ENCODE measurements around the gene CTPS1.

The CTPS1 gene

DNA sequence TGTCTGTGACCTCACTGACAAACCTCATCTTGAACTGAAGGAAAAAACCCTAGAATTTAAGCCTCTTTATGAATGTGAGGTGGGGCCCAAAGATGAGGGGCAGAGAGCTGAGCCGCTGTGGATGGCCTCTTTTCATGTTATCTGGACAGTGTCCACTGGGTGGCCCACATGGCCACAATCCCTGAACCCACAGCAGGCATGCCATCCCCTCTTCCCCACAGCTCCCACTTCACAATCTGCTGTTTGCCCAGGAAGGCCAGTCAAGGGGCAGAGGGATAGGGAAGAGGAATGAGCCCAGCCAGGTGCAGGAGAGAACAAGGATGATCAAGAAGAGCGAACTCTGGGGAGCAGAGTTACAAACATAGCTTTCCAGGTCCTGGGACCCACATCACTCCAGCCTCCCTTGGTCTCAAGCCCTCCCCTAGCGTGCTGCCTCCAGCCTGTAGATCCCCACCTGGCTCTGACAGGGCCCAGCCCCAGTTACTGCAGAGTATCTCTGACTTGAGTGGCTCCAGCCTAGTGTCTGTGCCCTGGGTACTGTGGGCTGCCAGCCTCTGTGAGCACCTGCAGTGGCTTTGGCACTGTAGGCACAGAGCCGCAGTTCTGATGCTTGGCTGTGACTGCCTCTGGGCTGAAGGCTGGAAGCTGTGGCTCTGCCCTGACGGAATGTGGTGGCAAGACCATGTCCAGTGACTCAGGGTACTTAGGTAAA, 43.9 kb downstream of the CTPS1 start:
- DNase-seq (ENCODE audit: low read depth in 3 of 3), result no peak

DNA sequence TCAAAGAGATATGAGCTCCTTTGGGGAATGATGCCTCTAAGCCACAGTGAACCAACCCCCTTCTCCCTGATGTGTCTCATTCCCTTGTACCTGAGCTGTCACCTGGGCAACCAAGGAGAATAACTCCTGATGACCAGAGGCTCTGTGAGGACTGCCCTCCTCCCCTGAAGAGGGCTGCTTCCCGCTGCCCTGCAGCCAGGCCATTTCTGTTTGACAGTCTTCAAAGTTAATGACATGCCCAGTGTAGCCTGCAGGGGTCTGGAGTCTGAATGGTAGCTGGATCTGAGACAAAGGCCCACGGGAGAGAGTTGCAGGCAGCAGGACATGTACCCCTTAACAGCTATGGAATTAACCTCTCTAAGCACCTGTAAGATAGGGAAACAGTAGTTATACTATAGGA, 45.5 kb downstream of the CTPS1 start:
- no peak for DNase-seq (ENCODE audit: low read depth in 3 of 3)

DNA sequence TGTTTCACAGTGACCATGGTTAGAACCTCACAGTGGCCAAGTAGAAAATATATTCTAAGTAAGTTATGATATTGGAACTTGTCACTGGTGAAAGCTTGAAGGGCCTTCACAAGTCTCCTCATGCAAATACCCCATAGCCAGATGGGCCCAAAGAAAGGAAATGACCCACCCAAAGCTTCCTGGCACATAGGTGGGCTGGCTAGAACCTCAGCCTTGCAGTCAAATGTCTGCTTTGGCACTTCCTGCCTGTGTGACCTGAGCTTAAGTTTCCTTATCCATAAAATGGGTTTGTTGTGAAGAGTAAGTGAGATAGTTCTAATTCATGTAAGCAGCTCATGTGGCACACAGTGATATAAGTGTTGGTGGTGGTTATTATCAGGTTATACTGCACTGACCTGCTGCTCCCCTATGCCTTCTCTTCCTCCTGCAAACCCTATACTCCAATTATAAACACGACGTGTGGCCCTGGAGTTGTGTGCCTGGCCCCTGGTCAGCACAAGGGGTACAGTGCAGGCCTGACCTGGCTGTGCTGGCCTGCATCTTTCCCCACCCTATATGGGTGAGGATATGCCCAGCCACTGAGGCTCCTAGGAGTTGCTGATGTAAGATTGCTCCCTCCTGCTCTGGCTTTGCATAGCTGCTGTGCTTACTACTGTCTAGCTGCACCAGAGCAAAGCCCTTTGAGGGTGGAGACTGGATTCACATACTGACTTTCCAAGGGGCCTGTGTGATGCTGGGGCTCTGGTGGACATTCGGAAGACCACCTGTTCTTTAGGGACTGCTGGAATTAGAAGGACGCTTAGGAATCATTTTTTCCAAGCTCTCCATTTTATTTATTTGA, 46.7 kb downstream of the CTPS1 start:
- DNase-seq (ENCODE audit: low read depth in 3 of 3), result no peak

DNA sequence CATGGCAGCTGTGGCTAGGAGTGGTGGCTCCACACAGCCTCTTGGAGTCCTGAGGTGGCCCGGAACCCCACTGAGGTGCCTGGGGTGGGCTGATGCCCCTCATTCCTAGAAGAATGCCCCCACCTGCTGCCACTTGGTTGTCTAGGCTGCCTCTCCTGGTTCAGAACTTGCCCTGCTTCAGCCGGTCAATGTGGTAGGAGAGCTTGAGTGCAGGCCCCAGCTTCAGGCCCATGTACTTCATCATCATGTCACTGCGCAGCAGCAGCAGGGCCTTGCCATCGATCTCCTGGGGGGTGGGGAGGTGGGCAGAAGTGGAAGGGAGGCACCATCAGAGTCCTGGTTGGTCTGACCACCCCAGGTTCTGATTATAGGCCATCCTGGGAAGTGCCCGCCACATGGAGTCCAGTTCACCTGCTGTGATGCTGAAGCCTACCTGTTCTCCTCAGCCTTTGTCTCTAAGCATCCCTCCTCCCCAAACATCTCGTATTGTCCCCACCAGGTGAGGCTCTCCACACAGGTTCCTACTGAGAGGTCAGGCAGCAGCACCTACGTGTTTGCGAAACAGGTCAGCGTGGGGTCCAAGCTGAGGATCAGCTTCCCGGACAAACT, 48.6 kb downstream of the CTPS1 start:
- no peak for DNase-seq (ENCODE audit: low read depth in 3 of 3)

DNA sequence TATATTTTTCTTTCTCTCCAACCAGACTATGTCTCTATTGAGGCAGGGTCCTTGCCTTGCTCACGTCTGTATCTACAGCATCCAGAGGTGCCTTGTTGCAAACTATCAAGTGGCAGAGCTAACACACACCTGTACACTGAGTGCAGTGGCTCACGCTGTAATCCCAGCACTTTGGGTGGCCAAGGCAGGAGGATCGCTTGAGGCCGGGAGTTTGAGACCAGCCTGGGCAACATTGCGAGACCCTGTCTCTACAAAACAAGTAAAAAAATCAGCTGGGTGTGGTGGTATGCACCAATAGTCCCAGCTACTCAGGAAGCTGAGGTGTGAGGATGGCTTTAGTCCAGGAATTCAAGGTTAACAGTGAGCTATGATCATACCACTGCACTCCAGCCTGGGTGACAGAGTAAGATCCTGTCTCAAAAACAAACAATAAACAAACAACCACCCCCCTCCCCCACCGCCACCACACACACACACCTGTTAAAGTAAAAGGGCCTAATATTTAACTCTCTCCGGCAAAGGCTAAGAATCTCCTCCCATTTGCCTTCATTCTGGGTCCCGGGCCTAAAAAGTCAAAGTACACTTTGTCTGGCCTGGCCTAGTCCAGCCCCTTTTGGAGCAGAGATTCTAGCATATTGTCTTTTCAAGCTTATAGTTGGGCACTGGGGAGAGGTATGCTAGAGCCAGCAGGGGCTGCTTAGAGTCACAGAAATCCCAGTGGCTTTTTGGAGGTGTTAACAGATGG, 51.5 kb downstream of the CTPS1 start:
- no peak for DNase-seq (ENCODE audit: low read depth in 3 of 3)

DNA sequence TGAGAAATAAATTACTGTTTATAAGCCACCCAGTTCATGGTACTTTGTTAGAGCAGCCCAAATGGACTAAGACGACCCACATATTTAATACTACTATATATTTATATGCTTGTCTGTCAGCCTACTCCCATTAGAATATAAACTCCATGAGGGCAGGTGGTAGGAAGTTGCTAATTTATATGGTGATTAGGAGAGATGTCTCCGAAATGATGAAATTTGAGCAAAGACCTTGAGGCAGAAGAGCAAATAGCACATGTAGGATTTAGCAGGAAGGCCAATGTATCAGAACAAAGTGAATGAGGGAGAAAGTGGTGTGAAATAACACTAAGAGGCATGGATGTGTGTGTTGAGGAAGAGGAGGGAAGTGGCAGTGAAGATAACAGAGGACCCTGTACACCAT, 52.7 kb downstream of the CTPS1 start:
- DNase-seq (ENCODE audit: low read depth in 3 of 3), result no peak

DNA sequence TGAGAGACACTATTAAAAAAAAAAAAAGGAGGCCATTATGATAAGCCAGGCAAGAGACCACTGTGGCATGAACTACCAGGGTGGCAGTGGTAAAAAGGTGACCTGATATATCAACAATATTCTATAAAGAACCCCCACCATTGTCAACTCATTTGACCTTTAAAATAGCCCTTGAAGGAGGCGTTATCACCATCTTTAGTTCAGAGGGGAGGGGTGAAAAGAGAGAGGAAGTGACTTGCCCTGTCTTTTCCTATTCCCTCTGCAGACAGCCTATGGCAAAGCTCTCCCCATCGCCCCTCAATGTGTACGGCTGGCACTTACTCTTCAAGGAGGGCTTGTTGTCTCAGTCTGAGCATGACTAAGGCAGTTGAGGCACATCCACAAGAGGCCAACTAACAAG, 53.8 kb downstream of the CTPS1 start:
- no peak for DNase-seq (ENCODE audit: low read depth in 3 of 3)

DNA sequence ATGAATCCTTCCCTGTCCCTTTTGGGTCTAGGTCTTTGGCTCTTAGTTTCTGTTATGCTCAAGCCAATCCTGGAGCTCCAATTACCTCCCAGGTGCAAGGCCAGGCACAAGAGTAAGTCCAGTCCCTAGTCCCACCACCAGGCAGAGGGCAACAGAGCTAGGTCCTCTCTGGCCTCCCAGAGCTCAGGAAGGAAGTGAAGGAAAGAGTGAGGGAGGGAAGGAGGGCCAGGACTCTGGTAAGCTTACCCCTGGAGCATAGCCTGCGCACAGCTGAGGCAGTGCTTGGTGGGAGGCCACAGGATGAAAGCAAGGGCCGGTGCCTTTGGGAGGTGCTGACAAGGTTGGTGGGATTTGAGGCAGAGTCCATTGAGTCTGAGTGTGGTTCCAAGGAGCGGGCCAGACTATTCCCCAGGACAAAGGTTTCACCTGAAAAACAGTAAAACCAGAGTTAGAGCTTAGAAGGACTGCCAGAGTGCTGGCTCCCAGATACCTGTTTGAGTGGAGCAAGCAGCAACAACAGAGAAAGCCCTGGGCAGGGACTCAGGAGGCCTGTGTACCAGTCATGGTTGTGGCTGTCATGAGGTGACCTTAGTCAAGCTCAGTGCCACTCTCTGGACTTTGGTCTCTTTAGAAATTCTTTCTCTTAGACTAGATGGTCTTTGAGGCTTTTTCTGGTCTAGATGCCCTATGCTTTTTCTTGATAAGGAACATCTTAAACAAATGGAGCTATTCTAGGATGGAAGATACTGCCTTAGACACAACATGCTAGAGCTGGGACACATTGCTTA, 57.8 kb downstream of the CTPS1 start:
- no peak for DNase-seq (ENCODE audit: low read depth in 3 of 3)

DNA sequence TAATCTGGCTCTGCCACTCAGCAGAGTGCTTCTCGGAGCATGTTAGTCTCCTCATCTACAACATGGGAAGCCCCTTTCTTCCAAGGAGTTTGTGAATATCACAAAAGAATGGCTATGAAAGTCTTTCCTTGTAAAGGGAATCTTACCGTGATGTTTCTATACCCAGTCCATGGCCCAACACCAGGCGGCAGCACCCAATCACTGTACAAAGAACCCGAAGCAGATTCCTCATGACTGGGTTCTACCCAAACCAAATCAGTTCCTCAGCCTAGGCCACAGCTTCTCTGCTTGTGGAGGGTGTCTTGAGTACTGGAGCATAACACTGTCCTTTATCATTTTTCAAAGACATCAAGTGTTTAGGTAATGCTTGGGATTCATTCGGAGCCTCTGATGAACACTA, 58.6 kb downstream of the CTPS1 start:
- no peak for DNase-seq (ENCODE audit: low read depth in 3 of 3)

DNA sequence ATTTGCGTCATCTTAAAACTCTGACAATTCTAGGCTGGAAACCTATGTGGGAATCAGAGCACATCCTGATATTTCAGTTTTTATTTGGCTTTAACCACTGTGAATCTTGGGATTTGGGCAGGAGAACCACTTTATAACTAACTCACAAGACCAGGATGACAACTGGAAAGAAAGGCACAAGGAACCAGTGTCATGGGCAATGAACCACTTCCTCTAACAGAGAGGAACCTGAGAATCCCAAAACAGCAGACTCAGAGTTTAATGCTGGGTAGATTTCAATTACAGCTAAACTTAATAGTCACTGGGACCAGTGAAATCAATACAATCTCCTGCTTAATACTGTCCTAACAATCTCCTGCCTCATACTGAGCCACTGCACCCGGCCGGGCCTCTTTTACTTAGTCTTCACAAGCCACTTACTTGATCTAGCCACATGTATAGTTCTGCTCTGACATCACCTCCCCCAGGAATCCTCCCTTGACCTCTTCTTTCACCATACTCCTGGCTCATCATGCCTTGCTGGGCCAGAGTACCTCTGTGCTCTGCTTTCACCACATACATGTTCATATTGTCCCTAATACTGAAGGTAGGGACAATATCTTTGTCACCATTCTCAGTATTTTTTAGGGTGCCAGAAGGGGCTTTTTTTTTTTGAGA, 62.2 kb downstream of the CTPS1 start:
- no peak for DNase-seq (ENCODE audit: low read depth in 3 of 3)

DNA sequence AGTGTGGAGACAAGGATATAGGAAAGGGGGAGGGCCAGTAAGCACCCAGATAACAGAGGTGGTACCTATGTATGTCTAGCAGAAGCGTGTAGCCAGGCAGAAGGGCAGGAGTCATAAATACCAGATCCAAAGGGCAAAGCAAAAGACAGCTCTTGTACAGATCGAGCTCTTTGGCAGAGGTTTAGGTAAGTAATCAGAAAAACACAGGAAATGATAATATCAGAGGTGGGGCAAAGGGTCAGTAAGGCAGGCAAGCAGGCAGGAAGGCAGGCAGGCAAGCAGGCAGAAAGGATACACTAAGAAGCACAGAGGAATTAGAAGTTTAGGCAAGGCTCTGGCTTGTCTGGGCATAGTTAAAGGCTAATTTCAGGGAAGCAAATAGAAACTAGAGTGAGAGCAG, 64.7 kb downstream of the CTPS1 start:
- DNase-seq (ENCODE audit: low read depth in 3 of 3), result no peak

DNA sequence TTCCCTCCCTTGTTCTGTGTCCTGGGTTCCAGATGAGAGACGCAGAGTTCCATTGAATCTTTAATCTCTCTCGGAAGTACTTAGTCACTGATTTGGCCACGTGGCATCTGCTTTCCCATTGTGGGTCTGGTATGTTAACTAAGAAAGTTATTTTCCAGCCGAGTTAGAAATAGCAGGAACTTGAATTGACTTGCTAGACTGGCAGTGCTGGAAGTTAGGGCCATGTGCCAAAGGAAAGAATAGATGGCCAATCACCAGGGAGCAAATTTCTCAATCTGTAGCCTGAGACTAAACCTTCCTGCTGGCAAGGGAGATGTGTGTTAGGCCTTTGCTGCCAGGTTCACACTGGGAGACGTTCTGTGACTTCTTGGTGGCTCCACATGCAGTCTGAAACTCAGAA, 66.2 kb downstream of the CTPS1 start:
- no peak for DNase-seq (ENCODE audit: low read depth in 3 of 3)

DNA sequence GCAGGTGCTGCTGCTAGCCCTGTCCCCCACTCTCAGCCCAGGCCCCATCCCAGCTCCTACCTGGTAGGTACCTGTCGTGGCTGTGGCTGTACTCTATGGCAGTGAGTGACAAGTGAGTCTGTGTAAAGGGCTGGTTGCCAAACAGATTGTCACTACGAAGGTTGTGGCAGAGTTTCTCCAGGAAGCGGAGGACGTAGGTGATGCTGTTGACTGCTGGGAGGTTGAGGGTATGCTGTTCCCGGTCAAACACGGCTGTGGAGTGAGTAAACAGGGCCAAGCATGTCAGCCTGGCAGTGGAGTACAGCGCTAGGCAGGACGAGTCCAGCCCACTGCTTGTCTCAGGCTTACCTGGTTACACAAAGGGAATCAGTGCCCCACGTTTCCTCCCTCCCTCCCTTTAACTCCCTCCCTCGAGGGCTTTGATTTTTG, 66.9 kb downstream of the CTPS1 start:
- no peak for DNase-seq (ENCODE audit: low read depth in 3 of 3)

DNA sequence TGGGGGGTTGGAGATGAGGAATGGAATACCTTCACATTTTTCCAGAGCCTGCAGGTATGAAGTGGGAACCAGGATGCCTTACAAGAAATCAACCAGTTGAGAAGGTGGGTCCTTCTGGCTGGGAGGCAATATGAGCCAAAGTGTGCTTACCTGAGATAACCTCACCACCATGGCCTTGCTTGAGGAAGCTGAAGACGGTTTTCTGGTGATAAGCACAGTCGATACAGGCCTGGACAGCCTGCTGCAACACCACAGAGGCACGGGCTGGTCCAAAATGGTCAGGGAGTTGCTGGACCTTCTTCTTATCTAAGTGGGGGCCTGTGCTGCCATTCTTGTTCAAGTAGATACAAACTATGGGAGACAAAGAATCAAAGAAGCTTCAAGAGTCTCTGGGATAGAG, 69.0 kb downstream of the CTPS1 start:
- DNase-seq (ENCODE audit: low read depth in 3 of 3), result no peak

DNA sequence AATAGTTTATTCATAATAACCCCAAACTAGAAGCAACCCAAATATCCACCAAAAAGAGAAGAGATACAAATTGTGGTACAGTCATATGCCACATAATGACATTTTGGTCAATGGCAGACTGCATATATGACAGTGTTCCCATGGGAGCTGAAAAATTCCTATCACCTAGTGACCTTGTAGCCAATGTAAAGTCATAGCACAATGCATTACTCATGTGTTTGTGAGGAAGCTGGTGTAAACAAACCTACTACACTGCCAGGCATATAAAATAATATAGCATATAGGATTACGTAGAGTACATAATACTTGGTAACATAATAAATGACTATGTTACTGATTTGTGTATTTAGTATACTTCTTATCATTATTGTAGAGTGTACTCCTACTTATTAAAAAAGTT, 71.5 kb downstream of the CTPS1 start:
- no peak for DNase-seq (ENCODE audit: low read depth in 3 of 3)

DNA sequence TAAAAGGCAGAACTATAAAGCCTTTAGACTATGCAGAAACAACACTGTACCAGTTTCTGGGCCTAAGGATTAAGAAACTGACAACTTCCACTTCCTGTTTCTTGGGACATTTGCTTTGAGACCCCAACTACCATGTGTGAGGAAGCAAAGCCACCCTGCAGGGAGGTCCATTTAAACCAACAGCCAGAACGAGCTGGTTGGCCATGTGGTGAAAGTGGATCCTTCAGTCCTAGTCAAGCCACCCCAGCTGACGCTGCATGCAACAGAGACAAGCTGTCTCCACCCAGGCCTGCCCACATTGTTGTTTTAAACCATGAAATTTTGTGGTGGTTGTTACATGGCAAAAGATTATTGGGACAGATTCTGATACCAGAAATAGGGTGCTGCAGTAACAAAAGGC, 73.8 kb downstream of the CTPS1 start:
- no peak for DNase-seq (ENCODE audit: low read depth in 3 of 3)

DNA sequence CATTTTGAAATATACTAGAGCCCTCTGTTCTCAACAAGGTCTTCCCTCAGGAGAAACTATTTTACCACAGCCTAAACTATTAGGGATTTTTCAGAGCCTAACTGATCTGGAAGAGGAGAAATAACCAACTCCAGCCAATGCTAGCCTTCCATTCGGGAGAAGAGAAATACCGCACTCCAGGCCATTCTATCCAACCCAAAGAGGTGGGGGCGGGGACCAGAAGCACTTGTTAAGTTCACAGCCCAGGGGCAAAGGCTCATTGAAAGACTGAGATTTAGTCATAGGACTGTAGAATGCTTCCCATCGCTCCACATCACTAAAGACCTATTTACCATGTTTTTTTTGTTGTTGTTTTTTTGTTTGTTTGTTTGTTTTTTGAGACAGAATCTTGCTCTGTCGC, 77.4 kb downstream of the CTPS1 start:
- DNase-seq (ENCODE audit: low read depth in 3 of 3), result no peak

Data from stimulated activated CD4-positive, alpha-beta T cell treated with anti-CD3 and anti-CD28 coated beads, TNF-alpha, amount 100 ng/mL, for 48 hours (primary cell).